Tibial nerve (tissue), 4 donors: ENCODE results near the gene C3orf22.

ENCODE experiments used
- EP300 ChIP-seq, 2 donors: sonication (generic); formaldehyde crosslinking; IDR thresholded peaks; one replicate each; pipeline ENCODE4 v1.6.1; 2017; ENCODE audit warnings: antibody characterized with exemption in 2 of 2, mild to moderate bottlenecking in 1 of 2
- POLR2A ChIP-seq, 2 donors: fragments of 450-650 bp; IDR thresholded peaks; one replicate each; pipeline ENCODE4 v1.6.1; 2017; ENCODE audit warnings: antibody characterized with exemption in 2 of 2, mild to moderate bottlenecking in 2 of 2, moderate library complexity in 2 of 2
- TF ChIP-seq, protein P1 (sequence below), 5 experiments: fragments of 200-600 bp in 3 of 5; fragments of 450-650 bp in 2 of 5; sonication (generic) in 3 of 5; IDR thresholded peaks; one replicate each; pipeline ENCODE4 v1.5.1; 2016 to 2019; ENCODE audit warnings: antibody characterized with exemption in 5 of 5, mild to moderate bottlenecking in 3 of 5, moderate library complexity in 2 of 5

DNA sequence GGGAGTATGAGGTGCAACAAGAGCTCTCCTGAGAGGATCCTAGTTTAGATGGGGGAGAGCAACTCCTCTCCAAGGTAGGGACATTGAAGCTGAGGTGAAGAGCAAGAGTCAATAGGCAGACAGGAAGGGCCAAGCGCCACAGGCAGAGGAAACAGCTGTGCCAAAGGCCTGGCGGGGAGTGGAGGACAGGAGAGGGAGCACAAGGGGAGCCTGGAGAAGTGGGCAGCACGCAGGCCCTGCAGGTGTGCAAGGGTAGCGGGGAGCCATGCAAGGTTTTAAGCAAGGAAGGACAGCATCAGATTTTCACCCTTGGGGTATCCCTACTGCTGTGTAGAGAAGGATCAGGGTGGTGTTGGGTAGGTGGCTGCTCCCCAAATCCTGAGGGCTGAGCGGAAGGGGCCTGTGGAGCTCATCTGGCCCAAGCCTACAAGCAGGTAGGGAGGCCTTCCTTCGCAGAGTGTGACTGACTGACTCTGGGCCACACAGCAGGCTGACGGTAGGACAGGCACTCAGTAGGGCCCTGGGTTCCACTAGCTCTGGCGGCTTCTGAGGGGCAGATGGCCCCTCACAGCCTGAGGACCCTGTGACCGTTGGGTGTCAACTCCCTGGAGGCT, 21.5 kb downstream of the C3orf22 start:
- no peak for TF ChIP-seq POLR2A (IDR thresholded peaks at IDR 0.05)
- TF ChIP-seq, protein P1, sequence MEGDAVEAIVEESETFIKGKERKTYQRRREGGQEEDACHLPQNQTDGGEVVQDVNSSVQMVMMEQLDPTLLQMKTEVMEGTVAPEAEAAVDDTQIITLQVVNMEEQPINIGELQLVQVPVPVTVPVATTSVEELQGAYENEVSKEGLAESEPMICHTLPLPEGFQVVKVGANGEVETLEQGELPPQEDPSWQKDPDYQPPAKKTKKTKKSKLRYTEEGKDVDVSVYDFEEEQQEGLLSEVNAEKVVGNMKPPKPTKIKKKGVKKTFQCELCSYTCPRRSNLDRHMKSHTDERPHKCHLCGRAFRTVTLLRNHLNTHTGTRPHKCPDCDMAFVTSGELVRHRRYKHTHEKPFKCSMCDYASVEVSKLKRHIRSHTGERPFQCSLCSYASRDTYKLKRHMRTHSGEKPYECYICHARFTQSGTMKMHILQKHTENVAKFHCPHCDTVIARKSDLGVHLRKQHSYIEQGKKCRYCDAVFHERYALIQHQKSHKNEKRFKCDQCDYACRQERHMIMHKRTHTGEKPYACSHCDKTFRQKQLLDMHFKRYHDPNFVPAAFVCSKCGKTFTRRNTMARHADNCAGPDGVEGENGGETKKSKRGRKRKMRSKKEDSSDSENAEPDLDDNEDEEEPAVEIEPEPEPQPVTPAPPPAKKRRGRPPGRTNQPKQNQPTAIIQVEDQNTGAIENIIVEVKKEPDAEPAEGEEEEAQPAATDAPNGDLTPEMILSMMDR (IDR thresholded peaks at IDR 0.05) = no peak
- TF ChIP-seq EP300 (IDR thresholded peaks at IDR 0.05) = no peak
